ENCODE data around the gene CCDC6. TPM values are rescaled to one million over a fixed set of nuclear protein-coding genes. Genes with fewer than 3 reads are reported as not detected.

Gene CCDC6
- total RNA-seq, 4 donors from 2014 or later, result 65.5 to 104 (median 76.2) TPM

- TF ChIP-seq, protein P1, sequence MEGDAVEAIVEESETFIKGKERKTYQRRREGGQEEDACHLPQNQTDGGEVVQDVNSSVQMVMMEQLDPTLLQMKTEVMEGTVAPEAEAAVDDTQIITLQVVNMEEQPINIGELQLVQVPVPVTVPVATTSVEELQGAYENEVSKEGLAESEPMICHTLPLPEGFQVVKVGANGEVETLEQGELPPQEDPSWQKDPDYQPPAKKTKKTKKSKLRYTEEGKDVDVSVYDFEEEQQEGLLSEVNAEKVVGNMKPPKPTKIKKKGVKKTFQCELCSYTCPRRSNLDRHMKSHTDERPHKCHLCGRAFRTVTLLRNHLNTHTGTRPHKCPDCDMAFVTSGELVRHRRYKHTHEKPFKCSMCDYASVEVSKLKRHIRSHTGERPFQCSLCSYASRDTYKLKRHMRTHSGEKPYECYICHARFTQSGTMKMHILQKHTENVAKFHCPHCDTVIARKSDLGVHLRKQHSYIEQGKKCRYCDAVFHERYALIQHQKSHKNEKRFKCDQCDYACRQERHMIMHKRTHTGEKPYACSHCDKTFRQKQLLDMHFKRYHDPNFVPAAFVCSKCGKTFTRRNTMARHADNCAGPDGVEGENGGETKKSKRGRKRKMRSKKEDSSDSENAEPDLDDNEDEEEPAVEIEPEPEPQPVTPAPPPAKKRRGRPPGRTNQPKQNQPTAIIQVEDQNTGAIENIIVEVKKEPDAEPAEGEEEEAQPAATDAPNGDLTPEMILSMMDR (IDR thresholded peaks at IDR 0.05), result no peak
- no peak for TF ChIP-seq POLR2A (IDR thresholded peaks at IDR 0.05)
- no peak for DNase-seq (ENCODE audit: low spot score in 2 of 2)
- intact Hi-C loops (cut with DNase I; ENCODE audit: low total_unique reads), result no loop called here
- WGBS, 2 donors, result 43 to 54% methylated on average over 4 of the region's 4 CpGs
- H3K4me3 ChIP-seq (ENCODE audit: low read depth, poor library complexity, severe bottlenecking), result no peak overlapping the region
Observed at GRCh38 chr10:59908808-59909143, 2.4 kb upstream of the CCDC6 start.

- 1% methylated on average over 9 of the region's 9 CpGs for WGBS, 2 donors
- intact Hi-C loops (cut with DNase I; ENCODE audit: low total_unique reads), result no loop called here
- TF ChIP-seq, protein P1 (IDR thresholded peaks at IDR 0.05), result no peak
- peak in 1 of 2 donors; percentile 23 for TF ChIP-seq POLR2A (IDR thresholded peaks at IDR 0.05)
- peak overlapping the region; percentile 7 for H3K4me3 ChIP-seq (ENCODE audit: low read depth, poor library complexity, severe bottlenecking)
- DNase-seq (ENCODE audit: low spot score in 2 of 2), result peak; percentile 75 to 89
Observed at GRCh38 chr10:59907918-59908807, 1.8 kb upstream of the CCDC6 start.

DNA sequence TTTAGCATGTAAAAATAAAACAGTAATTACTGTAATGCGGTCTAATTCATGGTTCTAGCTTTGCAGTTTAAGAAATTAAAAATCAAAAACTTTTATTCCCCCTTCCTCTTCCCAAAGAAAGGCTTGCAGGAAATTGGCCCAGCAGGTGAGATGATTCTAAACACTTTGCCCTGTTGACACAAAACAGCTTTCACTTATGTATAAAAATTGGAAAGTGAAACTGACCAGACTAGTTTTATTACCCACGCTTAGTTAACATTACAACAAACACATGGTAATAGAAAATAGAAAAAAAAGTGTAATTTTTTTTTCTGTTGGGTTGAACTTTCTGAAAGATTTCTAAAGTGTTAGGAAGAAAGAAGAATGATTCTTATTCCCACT, 1.2 kb upstream of the CCDC6 start:
- H3K4me3 ChIP-seq (ENCODE audit: low read depth, poor library complexity, severe bottlenecking), result no peak overlapping the region
- 18 to 22% methylated on average over 2 of the region's 2 CpGs for WGBS, 2 donors
- intact Hi-C loops (cut with DNase I; ENCODE audit: low total_unique reads), result no loop called here
- TF ChIP-seq, protein P1 (IDR thresholded peaks at IDR 0.05), result no peak
- no peak for TF ChIP-seq POLR2A (IDR thresholded peaks at IDR 0.05)
- no peak for DNase-seq (ENCODE audit: low spot score in 2 of 2)

DNA sequence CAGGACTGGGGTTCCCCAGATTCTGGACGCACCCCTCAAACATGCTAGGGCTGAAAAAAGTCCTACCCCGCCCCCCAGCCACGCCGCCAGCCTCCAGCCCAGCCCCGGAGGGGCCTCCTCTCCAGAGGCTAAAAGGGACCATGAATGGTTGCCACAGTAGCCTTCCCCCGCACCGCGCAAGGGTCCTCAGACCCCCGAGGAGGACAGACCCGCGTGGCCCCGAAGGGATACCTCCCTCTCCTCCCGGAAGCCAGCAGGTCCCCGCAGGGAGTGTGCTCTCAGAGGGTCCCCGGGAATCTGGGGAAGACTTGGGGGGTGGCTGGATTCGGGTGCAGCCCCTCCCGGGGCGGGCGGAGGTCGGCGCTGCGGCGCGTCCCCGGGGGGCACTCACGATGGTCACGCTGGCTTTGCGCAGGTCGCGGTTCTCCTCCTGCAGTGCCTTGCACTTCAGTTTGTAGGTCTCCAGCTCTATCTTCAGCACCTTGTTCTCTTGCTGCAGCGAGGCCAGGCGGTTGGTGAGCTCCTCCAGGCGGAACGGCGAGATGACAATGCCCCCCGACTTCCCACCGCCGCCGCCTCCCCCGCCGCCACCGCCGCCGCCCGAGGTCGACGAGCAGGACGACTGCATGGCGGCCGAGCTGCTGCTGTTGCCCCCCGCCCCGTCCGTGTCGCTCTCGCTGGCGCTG, 482 bp downstream of the CCDC6 start:
- intact Hi-C loops (cut with DNase I; ENCODE audit: low total_unique reads), result no loop called here
- H3K4me3 ChIP-seq (ENCODE audit: low read depth, poor library complexity, severe bottlenecking), result peak overlapping the region; percentile 92
- 0 to 1% methylated on average over 18 to 48 of the region's 56 CpGs for WGBS, 2 donors
- no peak for TF ChIP-seq POLR2A (IDR thresholded peaks at IDR 0.05)
- TF ChIP-seq, protein P1 (IDR thresholded peaks at IDR 0.05), result no peak
- DNase-seq (ENCODE audit: low spot score in 2 of 2), result peak in 1 of 2 donors; percentile 88

DNA sequence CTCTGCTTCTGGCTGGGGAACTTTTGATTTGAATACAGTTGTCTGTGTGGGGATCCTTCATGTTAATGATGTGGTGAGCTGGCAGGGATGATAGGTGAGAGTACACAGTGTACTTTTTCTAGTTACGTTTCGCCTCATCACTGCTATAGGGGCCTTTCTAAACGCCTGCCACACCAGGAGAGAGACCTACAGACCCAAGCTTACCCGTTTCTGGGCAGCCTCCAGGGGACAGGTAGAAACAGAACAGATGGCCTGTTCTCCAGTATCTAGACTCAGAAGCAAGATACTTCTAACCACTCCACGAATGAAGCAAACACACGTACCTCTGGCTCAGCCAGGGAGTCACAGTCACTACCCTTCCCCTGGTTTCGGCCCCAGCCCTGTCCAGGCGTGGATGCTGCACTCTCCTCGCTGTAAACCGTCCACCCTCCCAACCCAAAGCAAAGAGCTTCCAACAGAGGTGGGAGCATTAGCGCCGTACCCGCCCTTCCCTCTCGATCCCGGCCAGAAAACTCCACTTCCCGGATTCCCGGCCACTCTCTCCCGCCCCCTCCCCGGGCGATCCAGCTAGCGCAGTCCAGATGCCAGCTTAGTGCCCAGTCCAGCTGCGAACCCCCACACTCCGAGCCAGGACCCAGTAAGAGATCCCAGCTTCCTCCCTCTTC, 1.2 kb downstream of the CCDC6 start:
- peak in 1 of 2 donors; percentile 90 for DNase-seq (ENCODE audit: low spot score in 2 of 2)
- WGBS, 2 donors, result 3% methylated on average over 22 to 23 of the region's 23 CpGs
- TF ChIP-seq, protein P1 (IDR thresholded peaks at IDR 0.05), result no peak
- TF ChIP-seq POLR2A (IDR thresholded peaks at IDR 0.05), result no peak
- peak overlapping the region; percentile 92 for H3K4me3 ChIP-seq (ENCODE audit: low read depth, poor library complexity, severe bottlenecking)
- intact Hi-C loops (cut with DNase I; ENCODE audit: low total_unique reads), result no loop called here

All from lower leg skin (tissue), 4 donors.